HG02981 (cell line): ENCODE measurements around the gene PLCL1.
"Not testable (repeated sequence)": the region's sequence is repeated elsewhere in the genome, so short reads cannot be mapped to it uniquely, and the experiment has no call there.

Experiments used
- ATAC-seq: cut with Tn5 transposase; IDR thresholded peaks from one replicate; pipeline ENCODE4 v1.9.1; 2021; ENCODE audit warnings: mild to moderate bottlenecking, moderate library complexity; ENCODE audit not compliant: unreplicated experiment

Gene PLCL1

DNA sequence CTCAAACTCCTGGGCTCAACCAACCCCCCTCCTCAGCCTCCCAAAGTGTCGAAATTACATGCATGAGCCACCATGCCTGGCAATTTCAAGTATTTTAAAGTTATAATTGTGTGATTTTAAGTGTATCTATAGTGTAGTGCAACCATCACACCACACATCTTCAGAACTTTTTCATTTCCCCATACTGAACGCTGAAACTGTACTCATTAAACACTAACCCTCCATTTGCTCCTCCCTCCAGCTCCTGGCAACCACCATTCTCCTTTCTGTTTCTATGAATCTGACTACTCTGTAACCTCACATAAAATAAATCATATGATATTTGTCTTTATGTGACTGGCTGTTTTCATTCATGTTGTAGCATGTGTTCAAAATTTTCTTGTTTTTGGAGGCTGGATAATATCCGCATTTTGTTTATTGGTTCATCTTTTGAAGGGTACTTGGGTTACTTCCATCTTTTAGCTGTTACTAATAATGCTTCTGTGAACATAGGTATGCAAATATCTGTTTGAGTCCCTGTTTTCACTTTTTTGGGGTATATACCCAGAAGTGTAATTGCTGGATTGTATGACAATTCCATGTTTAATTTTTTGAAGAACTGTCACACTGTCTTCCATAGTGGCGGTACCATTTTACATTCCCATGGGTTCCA lies 188.2 kb downstream of the PLCL1 start:
- peak; percentile 78 for ATAC-seq

GRCh38 chr2:197993363-197993762 lies 189.0 kb downstream of the PLCL1 start:
- no peak for ATAC-seq

- ATAC-seq = no peak
These were observed 189.4 kb downstream of the PLCL1 start for GRCh38 chr2:197993830-197994229.

GRCh38 chr2:197994751-197995150 lies 190.4 kb downstream of the PLCL1 start:
- no peak for ATAC-seq

- no peak for ATAC-seq
These were observed 192.2 kb downstream of the PLCL1 start for GRCh38 chr2:197996583-197996982.

DNA sequence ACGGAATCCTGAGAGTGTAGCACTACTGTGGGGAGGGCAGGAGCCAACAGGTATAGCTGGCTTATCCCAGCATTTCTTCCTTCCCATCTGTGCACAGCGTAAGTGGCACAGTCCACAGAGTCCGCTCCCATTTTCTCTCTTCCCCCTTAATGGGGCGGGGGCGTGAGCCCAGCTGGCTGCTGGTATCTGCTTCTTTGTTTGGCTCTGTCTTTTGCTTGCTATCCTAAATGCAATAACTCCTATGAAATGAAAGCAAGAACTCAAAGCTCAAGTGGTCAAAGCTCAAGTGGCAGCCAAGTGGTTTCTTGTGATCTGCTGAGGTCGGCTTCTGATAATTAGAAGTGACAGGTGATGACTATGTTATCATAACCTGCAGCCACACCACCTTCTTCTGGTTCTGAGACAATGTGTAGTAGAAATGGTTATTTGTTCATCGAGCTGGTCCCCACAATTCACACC lies 192.7 kb downstream of the PLCL1 start:
- ATAC-seq = no peak

DNA sequence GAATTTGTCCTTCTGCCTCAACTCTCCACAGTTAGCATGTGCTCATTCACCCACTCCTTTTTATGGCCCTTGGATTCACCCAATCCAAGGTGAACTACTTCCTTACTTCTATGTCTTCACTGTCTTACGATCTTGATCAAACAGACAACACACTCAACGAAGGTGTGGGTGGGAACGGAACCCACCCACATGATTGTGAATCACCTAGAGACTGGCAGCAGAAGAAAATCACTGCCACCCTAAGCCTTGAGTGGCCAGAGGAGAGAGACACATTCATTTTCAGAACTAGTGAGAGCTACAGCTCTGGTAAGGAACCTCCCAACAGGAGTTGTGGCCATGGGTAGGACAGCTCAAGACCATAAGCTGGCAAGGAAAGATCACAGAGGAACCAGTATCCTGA lies 194.3 kb downstream of the PLCL1 start:
- no peak for ATAC-seq

GRCh38 chr2:198000417-198000816 lies 196.0 kb downstream of the PLCL1 start:
- ATAC-seq = no peak

GRCh38 chr2:198004173-198004572 lies 199.8 kb downstream of the PLCL1 start:
- ATAC-seq = no peak

- peak; percentile 53 for ATAC-seq
These were observed 200.8 kb downstream of the PLCL1 start for GRCh38 chr2:198004921-198005829.

DNA sequence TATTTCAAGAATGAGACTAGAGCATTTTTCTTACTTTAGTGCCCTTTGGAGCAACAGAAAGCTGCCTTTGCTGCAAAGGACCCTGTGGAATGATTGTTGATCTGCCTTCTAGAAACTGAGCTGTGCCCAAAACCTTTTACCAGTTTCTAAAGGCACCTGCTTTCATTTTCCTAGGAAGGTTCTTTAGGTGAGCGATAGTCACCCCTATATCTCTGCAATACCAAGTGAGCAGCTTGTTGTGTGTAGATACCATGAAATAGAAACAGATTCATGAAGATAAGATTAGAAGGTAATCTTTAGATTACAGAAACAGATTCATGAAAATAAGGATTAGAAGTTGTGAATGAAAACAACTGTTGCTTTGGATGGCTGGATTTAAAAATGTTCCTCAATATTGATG lies 202.3 kb downstream of the PLCL1 start:
- no peak for ATAC-seq

DNA sequence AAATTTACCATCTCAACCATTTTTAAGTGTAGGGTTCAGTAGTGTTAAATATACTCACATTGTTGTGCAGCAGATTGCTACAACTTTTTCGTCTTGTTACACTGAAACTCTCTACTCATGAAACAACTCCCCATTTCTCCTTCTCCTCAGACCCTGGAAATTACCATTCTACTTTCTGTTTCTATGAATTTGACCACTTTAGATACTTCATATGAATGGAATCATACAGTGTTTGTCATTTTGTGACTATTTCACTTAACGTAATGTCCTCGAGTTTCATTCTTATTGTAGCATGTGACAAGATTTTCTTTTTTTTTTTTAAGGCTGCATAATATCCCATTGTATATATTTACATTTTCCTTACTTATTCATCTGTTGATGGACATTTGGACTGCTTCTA lies 203.8 kb downstream of the PLCL1 start:
- no peak for ATAC-seq

GRCh38 chr2:198012025-198012424 lies 207.6 kb downstream of the PLCL1 start:
- no peak for ATAC-seq

GRCh38 chr2:198016243-198016642 lies 211.8 kb downstream of the PLCL1 start:
- ATAC-seq = no peak

DNA sequence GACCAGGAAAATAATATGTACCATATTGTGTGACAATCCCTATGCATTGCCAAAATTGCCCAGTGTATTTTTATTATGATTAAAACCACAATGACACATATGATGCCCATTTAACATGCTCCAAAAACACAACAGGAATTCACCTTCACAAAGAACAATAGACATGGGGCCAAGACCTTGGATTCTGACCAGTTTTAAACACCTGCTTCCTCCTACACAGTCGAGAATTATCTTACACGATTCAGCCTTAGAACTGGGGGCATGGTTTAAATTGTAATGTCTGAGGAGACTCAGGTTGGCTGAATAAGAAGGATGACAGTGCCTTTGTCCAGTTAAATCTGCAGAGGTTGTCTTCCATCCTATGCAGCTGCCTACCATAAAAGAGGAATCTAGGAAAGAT lies 212.7 kb downstream of the PLCL1 start:
- no peak for ATAC-seq

- no peak for ATAC-seq
These were observed 224.6 kb downstream of the PLCL1 start for GRCh38 chr2:198028955-198029354.

GRCh38 chr2:198029576-198029975 lies 225.2 kb downstream of the PLCL1 start:
- ATAC-seq = not testable (repeated sequence)

DNA sequence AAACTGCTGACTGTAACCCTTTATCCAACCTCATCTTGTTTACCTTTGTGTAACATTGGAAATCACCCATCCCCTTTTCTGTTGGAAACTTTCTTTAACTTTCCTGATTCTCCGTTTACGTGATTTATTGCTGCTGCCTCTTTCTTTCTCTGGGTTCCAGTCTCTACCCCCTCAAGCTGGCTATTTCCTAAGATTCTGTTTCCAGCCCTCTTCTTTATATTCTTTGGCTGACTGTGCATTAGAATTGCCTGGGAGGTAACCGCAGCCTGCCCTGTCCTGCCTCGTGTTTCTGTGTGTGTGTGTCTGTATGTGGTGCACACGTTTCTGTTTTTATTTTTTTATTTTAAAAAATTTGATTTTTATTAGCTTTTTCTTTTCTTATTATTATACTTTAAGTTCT lies 229.2 kb downstream of the PLCL1 start:
- ATAC-seq = no peak

DNA sequence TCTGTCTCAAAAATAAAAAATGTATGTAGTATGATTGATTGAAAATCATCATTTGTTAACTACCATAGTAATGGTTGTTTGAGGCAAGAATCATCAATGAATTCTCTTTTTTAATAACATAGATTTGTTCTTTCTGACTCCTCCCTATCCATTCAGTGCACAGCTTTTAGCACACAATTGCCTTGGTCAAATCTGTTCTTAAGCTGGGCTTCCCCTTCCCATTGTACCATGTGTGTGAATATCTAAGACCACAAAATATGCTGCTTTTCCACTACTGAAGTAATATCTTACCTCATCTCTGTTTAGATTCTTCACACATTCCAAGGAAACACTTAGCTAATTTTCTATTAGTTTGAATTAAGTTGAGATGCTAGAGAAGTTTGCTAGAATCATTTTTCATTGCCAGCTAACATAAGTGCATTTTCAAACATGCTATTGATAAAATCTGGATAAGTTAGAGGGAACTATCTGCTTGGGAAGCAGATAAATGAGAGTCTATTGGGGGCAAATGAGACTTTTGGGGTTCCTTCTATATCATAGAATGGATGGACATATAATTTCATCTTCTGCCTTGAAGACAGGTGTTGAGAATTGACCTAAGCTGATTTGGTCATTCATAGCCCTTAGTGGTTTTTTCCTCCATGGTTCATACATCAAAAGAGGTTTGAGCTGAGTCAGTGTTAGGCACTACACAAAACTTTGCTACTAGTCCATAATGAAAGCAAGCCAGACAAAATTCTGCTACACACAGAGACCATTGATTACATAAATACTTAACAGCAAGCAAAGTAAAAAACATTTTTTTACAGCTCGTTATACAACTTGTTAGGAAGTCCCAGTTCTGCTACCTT lies 231.9 kb downstream of the PLCL1 start:
- ATAC-seq = no peak

GRCh38 chr2:198040835-198041234 lies 236.4 kb downstream of the PLCL1 start:
- no peak for ATAC-seq

DNA sequence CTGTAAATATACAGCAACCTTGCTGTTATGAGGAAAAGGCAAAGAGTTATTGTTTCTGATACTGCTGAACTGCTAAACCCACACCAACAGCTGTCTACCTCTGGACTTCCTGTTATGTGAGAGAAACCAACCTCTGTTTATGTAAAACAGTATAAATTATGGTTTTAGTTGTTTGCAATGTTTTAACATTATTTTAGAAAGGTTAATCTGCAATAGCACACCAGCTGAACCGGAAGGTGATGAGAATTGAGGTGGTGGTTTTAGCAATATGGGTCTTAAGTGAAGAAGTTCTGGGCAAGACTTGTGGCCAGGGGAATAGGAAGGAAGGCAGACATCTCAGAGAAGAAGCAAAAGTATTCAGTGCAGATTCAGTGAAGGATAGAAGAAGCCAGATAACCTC lies 237.8 kb downstream of the PLCL1 start:
- ATAC-seq = peak; percentile 66
